ENCODE data around the gene RAI2.

Gene RAI2

DNA sequence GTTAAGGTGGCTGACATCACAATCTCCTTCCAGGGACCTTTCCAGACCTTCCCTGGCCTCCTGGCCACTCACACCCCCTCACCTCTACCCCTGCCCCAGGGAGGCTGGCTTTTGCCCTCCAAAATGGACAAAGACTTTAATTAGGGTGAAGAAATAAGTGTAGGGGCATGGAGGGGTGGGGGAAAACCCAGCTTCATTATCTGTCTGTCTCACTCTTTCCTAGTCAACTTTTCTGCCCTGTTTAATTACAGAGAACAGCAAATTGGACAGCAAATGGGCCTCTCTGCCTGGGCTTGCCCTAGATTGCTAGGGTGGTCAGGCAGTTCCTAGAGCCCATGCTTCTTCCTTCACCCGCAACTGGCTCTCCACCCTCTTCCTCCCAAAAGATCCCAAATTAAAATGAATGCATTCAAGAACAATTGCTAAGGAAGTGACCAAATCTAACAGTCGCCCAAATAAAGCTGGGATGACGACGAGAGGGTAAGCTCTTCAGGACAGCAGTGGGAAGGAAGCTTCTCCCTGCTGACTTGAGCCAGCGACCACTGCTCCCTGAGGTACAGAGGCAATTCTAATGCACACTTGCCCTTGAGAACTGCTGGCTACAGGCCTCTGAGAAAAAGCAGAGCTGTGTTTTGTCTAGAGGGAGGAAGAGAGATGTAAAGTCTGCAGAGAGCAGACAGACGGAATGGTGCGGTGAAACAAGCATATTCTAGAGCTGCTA, 12.4 kb downstream of the RAI2 start:
- TF ChIP-seq, protein P1, sequence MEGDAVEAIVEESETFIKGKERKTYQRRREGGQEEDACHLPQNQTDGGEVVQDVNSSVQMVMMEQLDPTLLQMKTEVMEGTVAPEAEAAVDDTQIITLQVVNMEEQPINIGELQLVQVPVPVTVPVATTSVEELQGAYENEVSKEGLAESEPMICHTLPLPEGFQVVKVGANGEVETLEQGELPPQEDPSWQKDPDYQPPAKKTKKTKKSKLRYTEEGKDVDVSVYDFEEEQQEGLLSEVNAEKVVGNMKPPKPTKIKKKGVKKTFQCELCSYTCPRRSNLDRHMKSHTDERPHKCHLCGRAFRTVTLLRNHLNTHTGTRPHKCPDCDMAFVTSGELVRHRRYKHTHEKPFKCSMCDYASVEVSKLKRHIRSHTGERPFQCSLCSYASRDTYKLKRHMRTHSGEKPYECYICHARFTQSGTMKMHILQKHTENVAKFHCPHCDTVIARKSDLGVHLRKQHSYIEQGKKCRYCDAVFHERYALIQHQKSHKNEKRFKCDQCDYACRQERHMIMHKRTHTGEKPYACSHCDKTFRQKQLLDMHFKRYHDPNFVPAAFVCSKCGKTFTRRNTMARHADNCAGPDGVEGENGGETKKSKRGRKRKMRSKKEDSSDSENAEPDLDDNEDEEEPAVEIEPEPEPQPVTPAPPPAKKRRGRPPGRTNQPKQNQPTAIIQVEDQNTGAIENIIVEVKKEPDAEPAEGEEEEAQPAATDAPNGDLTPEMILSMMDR (conservative IDR thresholded peaks at IDR 0.05; ENCODE audit: control insufficient read depth, insufficient read depth, low read depth, low read length) = no peak
- no peak overlapping the region for H3K4me3 ChIP-seq (ENCODE audit: control insufficient read depth, low read depth, low read length)
- DNase-seq (ENCODE audit: low read depth) = no peak

DNA sequence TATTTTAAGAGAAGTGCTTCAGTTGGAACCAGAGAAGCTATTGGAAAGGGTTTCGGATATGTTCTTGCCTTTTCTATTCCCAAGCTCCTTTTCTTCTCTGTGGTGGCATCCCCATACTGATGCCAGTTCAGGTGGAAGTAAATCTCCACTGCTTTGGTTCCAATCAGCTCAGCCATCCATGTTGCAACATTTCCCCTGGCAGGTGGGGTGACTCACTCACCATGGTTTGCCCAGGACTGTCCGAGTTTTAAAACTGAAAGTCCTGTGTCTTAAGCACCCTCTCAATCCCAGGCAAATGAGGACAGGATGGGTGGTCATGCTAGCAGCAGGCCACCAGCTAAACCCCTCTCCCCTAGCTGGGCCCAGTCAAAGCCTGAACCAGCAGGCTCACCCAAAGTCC, 15.1 kb downstream of the RAI2 start:
- TF ChIP-seq, protein P1 (conservative IDR thresholded peaks at IDR 0.05; ENCODE audit: control insufficient read depth, insufficient read depth, low read depth, low read length) = no peak
- no peak for DNase-seq (ENCODE audit: low read depth)
- H3K4me3 ChIP-seq (ENCODE audit: control insufficient read depth, low read depth, low read length) = no peak overlapping the region

DNA sequence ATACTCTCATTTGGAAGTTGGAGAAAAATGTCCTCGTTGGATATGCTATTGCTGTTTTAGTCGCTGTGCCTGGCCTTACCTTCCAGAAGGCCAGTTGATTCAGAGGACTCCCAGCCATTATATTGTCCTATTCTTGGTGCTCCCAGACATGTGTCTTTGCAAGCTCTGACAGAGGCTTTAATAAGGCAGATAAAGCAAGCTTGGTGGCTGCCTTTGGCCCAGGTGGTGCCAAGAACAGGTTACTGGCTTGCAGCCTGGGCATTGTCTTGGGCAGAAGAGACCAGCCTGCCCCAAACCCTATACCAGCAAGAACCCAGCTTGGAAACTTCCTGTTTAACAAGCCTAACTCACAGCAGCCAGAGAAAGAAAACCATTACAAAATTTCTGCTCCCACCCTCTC, 16.9 kb downstream of the RAI2 start:
- DNase-seq (ENCODE audit: low read depth) = no peak
- TF ChIP-seq, protein P1 (conservative IDR thresholded peaks at IDR 0.05; ENCODE audit: control insufficient read depth, insufficient read depth, low read depth, low read length) = no peak
- no peak overlapping the region for H3K4me3 ChIP-seq (ENCODE audit: control insufficient read depth, low read depth, low read length)

DNA sequence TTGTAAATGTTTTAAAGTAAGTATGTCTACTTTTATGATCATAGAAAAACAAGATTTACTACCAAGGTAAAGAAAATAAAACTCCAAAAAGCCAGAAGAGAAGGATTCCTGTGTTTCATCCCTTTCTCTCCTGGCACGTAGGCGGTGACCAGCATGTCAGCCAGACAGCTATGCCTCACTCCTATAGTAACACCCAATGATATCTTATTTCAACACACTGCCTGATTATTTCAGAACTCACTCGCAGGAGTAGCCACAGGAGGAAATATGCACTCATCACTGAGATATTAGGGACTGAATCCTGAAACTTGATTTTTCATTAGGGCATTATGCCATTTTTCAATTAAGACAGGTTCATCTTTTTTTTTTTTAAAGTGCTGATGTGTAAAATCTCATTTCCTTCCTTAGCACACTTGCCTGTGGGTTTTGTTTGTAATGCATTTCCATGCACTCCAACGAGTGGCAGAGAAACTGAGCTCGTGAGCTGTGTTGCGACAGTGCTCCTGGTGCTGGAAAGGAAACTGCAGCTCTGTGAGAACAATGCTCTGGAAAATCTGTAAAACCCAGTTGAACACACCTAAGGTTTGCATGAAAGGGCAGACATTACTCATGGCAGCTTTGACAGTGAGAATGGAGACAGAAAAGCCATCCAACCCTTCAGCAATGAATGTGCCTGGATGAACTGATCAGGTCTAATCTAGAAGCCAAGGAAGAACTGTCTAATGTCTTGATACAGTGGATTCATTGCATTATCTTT, 18.2 kb downstream of the RAI2 start:
- TF ChIP-seq, protein P1 (conservative IDR thresholded peaks at IDR 0.05; ENCODE audit: control insufficient read depth, insufficient read depth, low read depth, low read length) = no peak
- peak; percentile 33 for DNase-seq (ENCODE audit: low read depth)

DNA sequence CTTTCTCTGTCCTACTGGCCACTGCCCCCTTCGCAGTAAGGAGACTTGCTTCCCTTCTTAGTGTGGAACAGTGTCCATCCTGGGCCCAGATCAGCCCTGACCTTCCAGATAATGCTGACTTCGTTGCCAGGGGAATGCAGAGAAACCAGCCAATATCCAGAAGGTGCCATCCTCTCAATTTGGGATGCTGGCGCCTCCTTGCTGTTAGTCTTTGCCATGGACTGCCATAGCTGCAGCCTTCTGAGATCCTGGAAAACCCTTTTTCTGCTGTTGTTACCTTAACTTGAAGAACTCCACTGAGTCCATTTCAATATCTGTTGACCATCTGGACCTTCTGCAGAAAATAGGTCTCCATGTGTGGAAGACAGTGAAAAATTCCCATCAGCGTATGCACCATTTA, 21.8 kb downstream of the RAI2 start:
- TF ChIP-seq, protein P1 (conservative IDR thresholded peaks at IDR 0.05; ENCODE audit: control insufficient read depth, insufficient read depth, low read depth, low read length) = peak; percentile 27
- H3K4me3 ChIP-seq (ENCODE audit: control insufficient read depth, low read depth, low read length) = no peak overlapping the region
- no peak for DNase-seq (ENCODE audit: low read depth)

More for the DNA sequence above, 18.2 kb downstream of the RAI2 start:
- H3K4me3 ChIP-seq (ENCODE audit: control insufficient read depth, low read depth, low read length) = no peak overlapping the region

DNA sequence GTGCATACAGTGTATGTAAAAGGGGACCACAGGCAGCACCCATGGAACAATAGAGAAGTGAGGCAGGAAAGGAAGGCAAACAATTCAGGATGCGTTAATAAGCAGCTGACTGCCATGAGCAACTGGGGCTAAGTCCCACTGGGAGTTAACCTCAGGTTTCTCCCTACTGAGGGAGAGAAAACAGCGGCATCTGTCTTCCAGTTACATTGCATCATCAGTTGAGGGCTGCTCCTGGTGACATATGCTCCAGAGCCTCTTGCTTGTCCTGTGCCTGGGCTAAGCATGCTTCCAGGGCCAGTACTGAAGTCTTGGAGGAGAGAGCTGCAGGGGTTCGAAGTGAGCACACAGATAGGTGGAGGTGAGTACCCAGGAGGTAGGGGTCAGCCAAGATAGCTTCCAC, 24.3 kb downstream of the RAI2 start:
- no peak overlapping the region for H3K4me3 ChIP-seq (ENCODE audit: control insufficient read depth, low read depth, low read length)
- TF ChIP-seq, protein P1 (conservative IDR thresholded peaks at IDR 0.05; ENCODE audit: control insufficient read depth, insufficient read depth, low read depth, low read length) = no peak
- peak; percentile 24 for DNase-seq (ENCODE audit: low read depth)

All from fibroblast of mammary gland (primary cell).